HEK293 (cell line): ENCODE measurements around the gene MORC1.
"Not testable (repeated sequence)": the region's sequence is repeated elsewhere in the genome, so short reads cannot be mapped to it uniquely, and the experiment has no call there.

Source experiments
- CTCF ChIA-PET: fragments of 350-600 bp; formaldehyde crosslinking; extraction: SDS; loops from one replicate; lab custom pipeline; 2021; ENCODE audit warnings: antibody characterized with exemption; lab: Yijun Ruan, JAX
- POLR2A ChIA-PET: fragments of 300-600 bp; formaldehyde crosslinking; extraction: SDS; loops from one replicate; lab custom pipeline; 2020; ENCODE audit warnings: antibody characterized with exemption, inconsistent platforms; lab: Yijun Ruan, JAX
- H3K27ac ChIP-seq: fragments of 200-500 bp; sonication (Bioruptor generic); 2 replicates; pipeline ENCODE4 v1.5.1; 2014; ENCODE audit warnings: low read depth, low read length, control low read depth, inconsistent platforms; ENCODE audit errors: extremely low read depth
- H3K36me3 ChIP-seq, 2 experiments: fragments of 200-500 bp in 1 of 2; sonication (Bioruptor generic) in 1 of 2; 1 replicate in 1 of 2; 2 replicates in 1 of 2; pipeline ENCODE4 v1.5.1; 2014 to 2017; ENCODE audit warnings: inconsistent platforms in 2 of 2, low read length in 2 of 2; ENCODE audit not compliant: control insufficient read depth in 2 of 2, insufficient read depth in 1 of 2
- H3K4me1 ChIP-seq: fragments of 200-500 bp; sonication (Bioruptor generic); 2 replicates; pipeline ENCODE4 v1.5.1; 2014; ENCODE audit warnings: mild to moderate bottlenecking, low read length, inconsistent platforms; ENCODE audit not compliant: control insufficient read depth, insufficient read depth
- H3K4me3 ChIP-seq: 2 replicates; pipeline ENCODE4 v1.5.1; 2011; ENCODE audit warnings: low read depth, mild to moderate bottlenecking, control low read depth, low read length, moderate library complexity
- H3K9me3 ChIP-seq: fragments of 200-500 bp; sonication (Bioruptor generic); 2 replicates; pipeline ENCODE4 v1.5.1; 2014; ENCODE audit warnings: low read depth, low read length, inconsistent platforms; ENCODE audit not compliant: control insufficient read depth, insufficient read depth
- ELK4 ChIP-seq: IDR thresholded peaks from 2 replicates; pipeline ENCODE4 v1.6.1; 2011; ENCODE audit warnings: mild to moderate bottlenecking, low read depth, low read length, borderline replicate concordance
- GFI1B ChIP-seq: fragments of 450-650 bp; formaldehyde crosslinking; IDR thresholded peaks from 2 replicates; pipeline ENCODE4 v1.5.1; 2016; ENCODE audit warnings: missing biosample characterization, missing genetic modification characterization
- GLI4 ChIP-seq: fragments of 450-650 bp; formaldehyde crosslinking; IDR thresholded peaks from 2 replicates; pipeline ENCODE4 v1.5.1; 2016; ENCODE audit warnings: missing biosample characterization, missing genetic modification characterization
- IKZF3 ChIP-seq: fragments of 450-650 bp; IDR thresholded peaks from 2 replicates; pipeline ENCODE4 v1.5.0; 2018; ENCODE audit warnings: missing biosample characterization, mild to moderate bottlenecking, missing genetic modification characterization, moderate library complexity
- SETDB1 ChIP-seq: IDR thresholded peaks from one replicate; pipeline ENCODE4 v1.6.1; 2017; ENCODE audit warnings: mild to moderate bottlenecking, low read length, moderate library complexity, mixed read lengths; ENCODE audit not compliant: insufficient read length
- ZBTB11 ChIP-seq: fragments of 450-650 bp; formaldehyde crosslinking; conservative IDR thresholded peaks from 2 replicates; pipeline ENCODE4 v1.5.1; 2016; ENCODE audit warnings: low read depth, missing biosample characterization, missing genetic modification characterization
- ZBTB21 ChIP-seq: fragments of 450-650 bp; formaldehyde crosslinking; IDR thresholded peaks from 2 replicates; pipeline ENCODE4 v1.5.1; 2017; ENCODE audit warnings: missing biosample characterization, missing genetic modification characterization
- ZBTB26 ChIP-seq: fragments of 450-650 bp; formaldehyde crosslinking; optimal IDR thresholded peaks from 2 replicates; pipeline ENCODE3; 2016; ENCODE audit warnings: missing biosample characterization, mild to moderate bottlenecking, missing genetic modification characterization
- ZNF10 ChIP-seq: fragments of 450-650 bp; formaldehyde crosslinking; IDR thresholded peaks from 2 replicates; pipeline ENCODE4 v1.5.1; 2017; ENCODE audit warnings: missing biosample characterization, missing genetic modification characterization
- ZNF121 ChIP-seq: fragments of 450-650 bp; formaldehyde crosslinking; IDR thresholded peaks from 2 replicates; pipeline ENCODE4 v1.5.1; 2016; ENCODE audit warnings: missing biosample characterization, missing genetic modification characterization
- ZNF16 ChIP-seq: fragments of 450-650 bp; formaldehyde crosslinking; IDR thresholded peaks from 2 replicates; pipeline ENCODE4 v1.5.1; 2016; ENCODE audit warnings: low read depth, missing biosample characterization, missing genetic modification characterization
- ZNF175 ChIP-seq: fragments of 450-650 bp; formaldehyde crosslinking; IDR thresholded peaks from 2 replicates; pipeline ENCODE4 v1.5.1; 2016; ENCODE audit warnings: missing biosample characterization, missing genetic modification characterization
- ZNF221 ChIP-seq: fragments of 450-650 bp; formaldehyde crosslinking; IDR thresholded peaks from 2 replicates; pipeline ENCODE4 v1.5.1; 2017; ENCODE audit warnings: missing biosample characterization, missing genetic modification characterization, borderline replicate concordance
- ZNF350 ChIP-seq: fragments of 450-650 bp; formaldehyde crosslinking; IDR thresholded peaks from 2 replicates; pipeline ENCODE4 v1.5.0; 2017; ENCODE audit warnings: missing biosample characterization, mild to moderate bottlenecking, missing genetic modification characterization
- ZNF501 ChIP-seq: fragments of 450-650 bp; formaldehyde crosslinking; IDR thresholded peaks from 2 replicates; pipeline ENCODE4 v1.5.1; 2016; ENCODE audit warnings: missing biosample characterization, missing genetic modification characterization
- ZNF521 ChIP-seq: fragments of 450-650 bp; formaldehyde crosslinking; IDR thresholded peaks from 2 replicates; pipeline ENCODE4 v1.5.1; 2017; ENCODE audit warnings: missing biosample characterization, mild to moderate bottlenecking, missing genetic modification characterization
- ZNF544 ChIP-seq: fragments of 450-650 bp; formaldehyde crosslinking; IDR thresholded peaks from 2 replicates; pipeline ENCODE4 v1.5.0; 2017; ENCODE audit warnings: missing biosample characterization, missing genetic modification characterization
- ZNF747 ChIP-seq: fragments of 450-650 bp; formaldehyde crosslinking; IDR thresholded peaks from 2 replicates; pipeline ENCODE4 v1.5.1; 2016; ENCODE audit warnings: missing biosample characterization, missing genetic modification characterization
- ZSCAN18 ChIP-seq: fragments of 450-650 bp; formaldehyde crosslinking; IDR thresholded peaks from 2 replicates; pipeline ENCODE4 v1.5.1; 2016; ENCODE audit warnings: missing biosample characterization, missing genetic modification characterization
- ZSCAN4 ChIP-seq: fragments of 450-650 bp; formaldehyde crosslinking; IDR thresholded peaks from 2 replicates; pipeline ENCODE4 v1.5.1; 2017; ENCODE audit warnings: missing biosample characterization, missing genetic modification characterization

MORC1 gene

GRCh38 chr3:109080090-109080489 is 37.8 kb downstream of the MORC1 start:
- H3K4me3 ChIP-seq, POLR2A ChIA-PET, H3K4me1 ChIP-seq, H3K36me3 ChIP-seq, H3K9me3 ChIP-seq, H3K27ac ChIP-seq: not testable (repeated sequence)
- TF ChIP-seq SETDB1 = peak; percentile 47
- CTCF ChIA-PET = interaction anchor here (0.8 to 1.2 kb wide), 2 partner anchors 12 to 56 kb away, joined by 3 to 4 read pairs; no protein-coding TSS in a partner anchor

- no peak for TF ChIP-seq ZSCAN4 (tag by site-specific recombination)
- no peak for TF ChIP-seq ZNF10
- no peak for TF ChIP-seq ZNF501
- TF ChIP-seq ZNF121 (tag by site-specific recombination) = no peak
- TF ChIP-seq ZSCAN18 (tag by site-specific recombination) = no peak
- TF ChIP-seq GFI1B (tag by site-specific recombination) = no peak
- no peak for TF ChIP-seq ZBTB21 (tag by site-specific recombination)
- no peak for TF ChIP-seq ZNF544 (tag by site-specific recombination)
- TF ChIP-seq ZNF747 (tag by site-specific recombination) = no peak
- TF ChIP-seq ZNF521 (tag by site-specific recombination) = no peak
- TF ChIP-seq ELK4 = no peak
- TF ChIP-seq ZNF221 (tag by site-specific recombination) = no peak
- no peak for TF ChIP-seq IKZF3 (tag by site-specific recombination)
- no peak for TF ChIP-seq GLI4
- TF ChIP-seq ZNF175 (tag by site-specific recombination) = no peak
- TF ChIP-seq ZNF16 (tag by site-specific recombination) = no peak
- TF ChIP-seq ZNF350 (tag by site-specific recombination) = no peak
- no peak for TF ChIP-seq ZBTB26 (tag by site-specific recombination)
- TF ChIP-seq ZBTB11 (tag by site-specific recombination) = no peak
- CTCF ChIA-PET = interaction anchor here (0.8 to 1.4 kb wide), 2 partner anchors 9 to 20 kb away, joined by 3 to 4 read pairs; no protein-coding TSS in a partner anchor
- Histone ChIP-seq H3K9me3 (no peaks in the 10 kb centered on the region), H3K4me3 (no peak overlapping the region), H3K27ac (no peak overlapping the region), H3K4me1 (no peaks in the 10 kb centered on the region), H3K36me3 (no peaks in the 10 kb centered on the region)
- POLR2A ChIA-PET = no interaction called here
Observed at GRCh38 chr3:109073116-109073515, 44.8 kb downstream of the MORC1 start.
